Astrocyte of the spinal cord (primary cell): ENCODE data around the gene STAB1.

Experiments used
- DNase-seq: peaks from one replicate; pipeline ENCODE4 v3.0.0; 2011; ENCODE audit warnings: low read depth, low spot score
- H3K4me3 ChIP-seq: 2 replicates; pipeline ENCODE4 v1.5.1; 2011; ENCODE audit warnings: low read depth, mild to moderate bottlenecking, low read length, moderate library complexity
- in situ Hi-C: cut with HindIII; loops from 2 replicates; pipeline ENCODE4 v1.10.0; 2017; ENCODE audit warnings: low sequenced_read_pairs
- TF ChIP-seq, protein P1 (sequence below): IDR thresholded peaks from 2 replicates; pipeline ENCODE4 v1.5.1; 2012; ENCODE audit warnings: low read depth, mild to moderate bottlenecking, low read length, inconsistent platforms

The STAB1 gene

DNA sequence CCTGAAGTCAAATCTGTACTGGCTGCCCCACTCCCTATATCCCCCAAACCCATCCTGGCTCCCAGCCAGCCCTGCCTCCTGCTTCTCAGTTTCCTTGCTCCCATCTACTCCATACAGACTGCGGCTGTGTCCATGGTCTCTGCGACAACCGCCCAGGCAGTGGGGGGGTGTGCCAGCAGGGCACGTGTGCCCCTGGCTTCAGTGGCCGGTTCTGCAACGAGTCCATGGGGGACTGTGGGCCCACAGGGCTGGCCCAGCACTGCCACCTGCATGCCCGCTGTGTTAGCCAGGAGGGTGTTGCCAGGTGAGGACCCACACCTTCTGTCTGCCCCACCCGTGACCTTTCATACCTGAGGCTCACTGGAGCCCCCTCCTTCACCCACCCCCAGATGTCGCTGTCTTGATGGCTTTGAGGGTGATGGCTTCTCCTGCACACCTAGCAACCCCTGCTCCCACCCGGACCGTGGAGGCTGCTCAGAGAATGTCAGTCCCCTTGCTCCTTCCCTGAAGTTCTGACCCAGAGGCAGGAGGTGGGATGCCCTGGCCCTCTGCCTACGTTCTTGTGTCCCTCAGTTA is 14.7 kb downstream of the STAB1 start:
- DNase-seq: no peak
- in situ Hi-C loops: no loop called here
- no peak overlapping the region for H3K4me3 ChIP-seq
- TF ChIP-seq, protein P1, sequence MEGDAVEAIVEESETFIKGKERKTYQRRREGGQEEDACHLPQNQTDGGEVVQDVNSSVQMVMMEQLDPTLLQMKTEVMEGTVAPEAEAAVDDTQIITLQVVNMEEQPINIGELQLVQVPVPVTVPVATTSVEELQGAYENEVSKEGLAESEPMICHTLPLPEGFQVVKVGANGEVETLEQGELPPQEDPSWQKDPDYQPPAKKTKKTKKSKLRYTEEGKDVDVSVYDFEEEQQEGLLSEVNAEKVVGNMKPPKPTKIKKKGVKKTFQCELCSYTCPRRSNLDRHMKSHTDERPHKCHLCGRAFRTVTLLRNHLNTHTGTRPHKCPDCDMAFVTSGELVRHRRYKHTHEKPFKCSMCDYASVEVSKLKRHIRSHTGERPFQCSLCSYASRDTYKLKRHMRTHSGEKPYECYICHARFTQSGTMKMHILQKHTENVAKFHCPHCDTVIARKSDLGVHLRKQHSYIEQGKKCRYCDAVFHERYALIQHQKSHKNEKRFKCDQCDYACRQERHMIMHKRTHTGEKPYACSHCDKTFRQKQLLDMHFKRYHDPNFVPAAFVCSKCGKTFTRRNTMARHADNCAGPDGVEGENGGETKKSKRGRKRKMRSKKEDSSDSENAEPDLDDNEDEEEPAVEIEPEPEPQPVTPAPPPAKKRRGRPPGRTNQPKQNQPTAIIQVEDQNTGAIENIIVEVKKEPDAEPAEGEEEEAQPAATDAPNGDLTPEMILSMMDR: no peak

DNA sequence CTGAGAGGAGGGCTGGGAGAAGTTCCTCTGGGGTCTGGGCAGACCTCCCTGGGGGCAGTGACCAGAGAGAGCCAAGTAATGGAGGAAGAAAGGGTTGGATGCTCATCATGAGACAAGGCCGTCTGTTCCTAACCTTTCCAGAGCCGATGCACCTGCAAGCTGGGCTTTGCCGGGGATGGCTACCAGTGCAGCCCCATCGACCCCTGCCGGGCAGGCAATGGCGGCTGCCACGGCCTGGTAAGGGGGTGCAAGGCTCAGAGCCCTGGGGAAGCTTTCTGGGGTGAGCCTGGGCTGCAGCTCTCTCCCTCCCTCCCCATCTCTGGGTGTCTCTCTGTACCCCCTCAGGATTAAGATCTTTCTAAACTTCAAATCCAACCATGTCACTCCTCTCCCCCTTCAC is 16.4 kb downstream of the STAB1 start:
- in situ Hi-C loops: no loop called here
- no peak overlapping the region for H3K4me3 ChIP-seq
- TF ChIP-seq, protein P1: no peak
- no peak for DNase-seq

DNA sequence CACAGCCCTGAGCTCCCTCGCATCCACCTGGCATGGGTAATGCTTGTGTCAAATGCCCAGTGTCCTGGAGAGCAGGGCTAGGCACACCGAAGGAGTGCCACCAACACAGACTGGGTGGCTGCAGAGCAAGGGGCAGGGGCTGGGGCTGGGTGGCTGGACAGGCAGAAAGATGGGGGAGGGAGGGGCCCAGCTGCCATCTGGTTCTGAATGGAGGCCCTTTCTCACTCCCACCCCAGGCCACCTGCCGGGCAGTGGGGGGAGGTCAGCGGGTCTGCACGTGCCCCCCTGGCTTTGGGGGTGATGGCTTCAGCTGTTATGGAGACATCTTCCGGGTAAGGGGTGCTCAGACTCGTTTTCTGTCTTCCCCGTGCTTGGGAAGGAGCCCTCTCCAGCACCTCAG is 17.0 kb downstream of the STAB1 start:
- in situ Hi-C loops: no loop called here
- TF ChIP-seq, protein P1: no peak
- no peak for DNase-seq

DNA sequence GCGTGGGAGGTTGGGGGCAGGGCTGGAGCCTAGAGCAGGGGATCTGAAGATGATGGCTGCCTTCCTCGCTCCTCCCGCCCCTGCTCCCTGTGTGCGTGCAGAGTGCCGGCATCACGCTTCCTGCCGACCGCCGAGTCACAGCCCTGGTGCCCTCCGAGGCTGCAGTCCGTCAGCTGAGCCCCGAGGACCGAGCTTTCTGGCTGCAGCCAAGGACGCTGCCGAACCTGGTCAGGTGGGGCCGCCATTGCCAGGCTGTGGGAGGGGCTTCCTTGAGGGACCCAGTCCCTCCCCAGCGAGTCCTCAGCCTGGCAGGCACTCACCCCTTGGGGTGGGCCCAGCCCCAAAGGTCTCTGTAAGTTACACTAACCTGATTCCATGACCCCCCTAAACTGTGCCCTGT is 17.6 kb downstream of the STAB1 start:
- H3K4me3 ChIP-seq: no peak overlapping the region
- TF ChIP-seq, protein P1: no peak
- in situ Hi-C loops: no loop called here
- DNase-seq: no peak

More for the DNA sequence above, 17.0 kb downstream of the STAB1 start:
- H3K4me3 ChIP-seq: no peak overlapping the region

DNA sequence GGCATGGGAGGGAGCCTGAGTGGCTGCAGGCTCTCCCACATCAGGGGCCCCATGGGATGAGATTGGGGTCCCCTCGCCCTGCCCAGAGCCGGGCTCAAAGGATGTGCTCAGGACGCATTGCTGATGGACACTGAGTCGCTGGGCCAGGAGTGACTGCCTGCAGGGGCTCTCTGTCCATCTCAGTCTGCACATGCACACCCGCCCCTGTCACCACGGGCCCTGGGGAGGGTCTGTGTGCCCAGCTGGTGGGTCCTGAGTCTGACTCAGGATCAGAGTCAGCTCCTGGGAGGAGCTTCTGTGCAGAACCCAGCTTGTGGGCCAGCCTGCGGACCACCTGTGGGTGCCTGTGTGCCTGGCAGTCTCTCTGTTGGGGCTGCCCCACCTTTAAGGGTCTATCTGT is 18.1 kb downstream of the STAB1 start:
- TF ChIP-seq, protein P1: no peak
- no peak overlapping the region for H3K4me3 ChIP-seq
- in situ Hi-C loops: no loop called here
- DNase-seq: no peak

DNA sequence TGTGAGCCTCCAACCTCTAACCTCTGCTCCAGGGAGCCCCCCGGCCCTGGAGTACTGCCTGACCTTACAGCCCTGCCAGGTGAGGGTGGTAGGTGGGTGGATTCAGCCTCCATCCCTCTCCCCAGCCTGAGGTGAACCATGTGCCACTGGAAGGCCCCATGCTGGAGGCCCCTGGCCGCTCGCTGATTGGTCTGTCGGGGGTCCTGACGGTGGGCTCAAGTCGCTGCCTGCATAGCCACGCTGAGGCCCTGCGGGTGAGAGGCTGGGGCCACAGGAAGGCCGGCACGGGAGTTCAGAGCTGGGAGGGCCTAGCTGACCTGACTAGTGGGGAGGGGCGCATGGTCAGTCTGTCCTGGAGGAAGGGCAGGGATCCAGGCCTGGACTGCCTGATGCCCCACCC is 19.4 kb downstream of the STAB1 start:
- H3K4me3 ChIP-seq: no peak overlapping the region
- TF ChIP-seq, protein P1: no peak
- in situ Hi-C loops: no loop called here
- DNase-seq: no peak

DNA sequence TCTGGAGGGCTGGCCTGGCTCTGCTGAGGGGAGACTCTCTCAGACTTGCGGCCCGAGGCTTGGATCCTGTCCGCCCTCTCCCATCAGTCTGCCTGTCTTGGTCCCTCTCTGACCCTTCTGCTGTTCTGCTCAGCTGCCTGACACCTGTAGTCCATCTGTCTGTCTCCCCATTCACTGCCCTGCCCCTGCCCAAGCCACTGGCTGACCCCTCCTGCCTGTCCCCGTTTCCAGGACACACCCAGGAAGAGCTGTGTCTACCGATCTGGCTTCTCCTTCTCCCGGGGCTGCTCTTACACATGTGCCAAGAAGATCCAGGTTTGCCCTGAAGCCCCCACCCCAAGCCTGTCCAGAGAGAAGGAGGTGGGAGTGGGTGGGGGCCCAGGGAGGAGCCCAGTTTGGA is 20.1 kb downstream of the STAB1 start:
- DNase-seq: no peak
- no peak overlapping the region for H3K4me3 ChIP-seq
- in situ Hi-C loops: no loop called here
- TF ChIP-seq, protein P1: no peak
